Hematopoietic multipotent progenitor cell treated with erythropoietin and hydrocortisone succinate and interleukin-3 and kit ligand, for 15 days (in vitro differentiated cells): ENCODE measurements around the gene NARF.
"Not testable (repeated sequence)": the region's sequence is repeated elsewhere in the genome, so short reads cannot be mapped to it uniquely, and the experiment has no call there.

Source experiments
- DNase-seq: peaks from one replicate; pipeline ENCODE4 v3.0.0-alpha.2; 2015; ENCODE audit warnings: low spot score

The NARF gene

GRCh38 chr17:82447876-82448275, 10.7 kb upstream of the NARF start:
- DNase-seq = no peak

- DNase-seq = no peak
Measured at GRCh38 chr17:82449131-82449882, 9.2 kb upstream of the NARF start.

DNA sequence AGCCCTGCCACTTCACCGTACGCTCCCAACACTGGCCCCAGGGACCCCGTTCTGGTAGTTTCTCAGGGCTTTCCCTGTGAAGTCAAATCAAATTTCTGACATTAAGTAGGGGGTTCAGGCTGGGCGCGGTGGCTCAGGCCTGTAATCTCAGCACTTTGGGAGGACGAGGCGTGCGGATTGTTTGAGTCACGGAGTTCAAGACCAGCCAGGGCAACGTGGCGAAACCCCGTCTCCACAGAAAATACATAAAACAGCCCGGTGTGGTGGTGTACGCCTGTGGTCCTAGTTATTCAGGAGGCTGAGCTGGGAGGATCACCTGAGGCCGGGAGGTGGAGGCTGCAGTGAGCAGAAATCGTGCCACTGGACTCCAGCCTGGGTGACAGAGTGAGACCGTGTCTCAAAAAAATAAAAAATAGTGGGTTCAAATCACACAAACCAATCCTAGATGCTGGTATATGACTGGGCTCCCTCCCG, 8.6 kb upstream of the NARF start:
- DNase-seq = no peak

DNA sequence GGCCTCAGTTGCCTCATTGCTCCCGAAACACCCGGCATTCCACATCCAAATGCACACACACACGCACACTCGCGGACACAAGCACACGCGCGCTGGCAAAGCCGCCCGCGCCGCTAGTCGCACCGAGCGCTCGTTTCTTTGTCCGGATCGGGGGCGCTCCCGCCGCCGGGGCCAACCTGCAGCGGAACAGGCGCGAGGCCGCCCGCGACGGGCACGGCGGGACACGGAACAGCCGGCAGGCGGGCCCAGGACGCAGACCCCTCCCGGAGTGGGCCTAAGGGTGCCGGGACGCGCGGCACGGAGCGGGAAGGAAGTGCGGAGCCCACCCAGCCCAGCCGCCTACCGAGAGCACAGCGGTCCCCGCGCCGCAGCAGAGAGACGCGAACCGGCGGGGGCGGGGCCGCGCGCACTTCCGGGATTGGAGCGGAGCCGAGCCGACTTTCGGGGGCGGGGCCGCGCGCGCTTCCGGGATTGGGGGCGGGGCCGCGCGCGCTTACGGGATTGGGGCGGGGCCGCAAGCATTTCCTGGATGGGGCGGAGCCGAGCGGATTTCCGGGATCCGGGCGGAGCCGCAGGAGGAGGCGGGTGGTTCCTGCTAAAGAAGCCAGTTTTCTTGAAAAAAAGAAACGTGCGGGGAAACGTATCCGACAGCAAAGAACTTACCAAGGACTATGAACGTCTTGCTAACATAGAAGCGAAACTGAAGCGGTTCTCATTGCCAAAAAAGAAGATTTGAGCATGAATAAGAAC, 8.0 kb upstream of the NARF start, which contains the start of gene CYBC1:
CYBC1 (minus strand) TSS at position 396 of the 750 bp plus-strand sequence. CDS start 1,498 bp downstream, outside the sequence.
- peak; percentile 95 for DNase-seq

GRCh38 chr17:82452162-82452561, 6.4 kb upstream of the NARF start:
- no peak for DNase-seq

- not testable (repeated sequence) for DNase-seq
Measured at GRCh38 chr17:82453151-82453550, 5.4 kb upstream of the NARF start.

- DNase-seq = not testable (repeated sequence)
Measured at GRCh38 chr17:82453706-82454105, 4.8 kb upstream of the NARF start.

GRCh38 chr17:82457073-82457928, 1.2 kb upstream of the NARF start:
- no peak for DNase-seq

GRCh38 chr17:82457929-82458178, 687 bp upstream of the NARF start:
- DNase-seq = peak; percentile 94

GRCh38 chr17:82458885-82459424, 414 bp downstream of the NARF start:
- no peak for DNase-seq

DNA sequence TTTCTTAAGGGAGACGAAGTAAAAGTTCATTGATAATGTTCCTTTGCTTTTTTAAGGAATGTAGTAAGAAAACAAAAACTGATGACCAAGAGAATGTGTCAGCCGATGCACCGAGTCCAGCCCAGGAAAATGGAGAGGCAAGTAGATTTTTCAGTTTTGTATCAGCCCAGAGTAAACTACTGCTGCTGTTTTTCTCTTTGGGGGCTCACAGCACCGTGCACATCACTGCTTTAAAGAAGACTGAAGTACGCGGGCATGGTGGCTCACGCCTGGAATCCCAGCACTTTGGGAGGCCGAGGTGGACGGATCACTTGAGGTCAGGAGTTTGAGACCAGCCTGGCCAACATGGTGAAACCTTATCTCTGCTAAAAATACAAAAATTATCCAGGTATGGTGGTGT, 1.4 kb downstream of the NARF start:
- DNase-seq = not testable (repeated sequence)

DNA sequence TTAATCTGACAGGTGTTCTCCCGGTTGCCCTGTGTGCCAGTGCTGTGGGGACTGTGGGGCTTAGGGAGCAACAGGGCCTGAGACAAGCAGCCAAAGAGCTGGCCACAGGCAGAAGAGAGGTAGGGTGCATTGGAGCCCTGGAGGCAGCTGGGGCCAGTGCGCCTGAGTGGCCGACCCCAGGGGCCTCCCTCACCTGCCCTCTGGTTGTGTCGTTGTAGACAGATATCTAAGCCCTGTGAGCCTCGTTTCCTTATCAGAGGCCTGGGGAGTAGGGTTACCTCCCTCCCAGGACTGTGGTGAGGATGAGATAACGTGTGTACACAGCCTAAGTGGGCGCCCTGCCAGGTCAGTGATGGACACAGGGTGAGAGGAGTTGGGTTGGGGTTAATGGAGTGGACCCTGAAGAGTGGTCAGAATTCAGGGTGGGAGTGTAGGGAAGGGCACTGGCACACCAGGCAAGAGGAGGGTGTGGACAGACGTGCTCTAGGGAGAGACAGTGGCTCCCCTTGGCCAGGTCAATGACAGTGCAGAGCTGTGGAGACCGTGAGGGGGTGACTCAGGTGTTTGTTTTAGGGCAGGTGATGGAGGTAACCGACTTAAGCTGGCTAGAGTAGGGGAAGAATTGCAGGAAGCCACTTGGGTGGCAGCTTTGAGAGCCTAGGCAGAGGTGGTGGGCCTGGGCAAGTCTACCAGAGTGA, 3.4 kb downstream of the NARF start:
- DNase-seq = peak; percentile 93

DNA sequence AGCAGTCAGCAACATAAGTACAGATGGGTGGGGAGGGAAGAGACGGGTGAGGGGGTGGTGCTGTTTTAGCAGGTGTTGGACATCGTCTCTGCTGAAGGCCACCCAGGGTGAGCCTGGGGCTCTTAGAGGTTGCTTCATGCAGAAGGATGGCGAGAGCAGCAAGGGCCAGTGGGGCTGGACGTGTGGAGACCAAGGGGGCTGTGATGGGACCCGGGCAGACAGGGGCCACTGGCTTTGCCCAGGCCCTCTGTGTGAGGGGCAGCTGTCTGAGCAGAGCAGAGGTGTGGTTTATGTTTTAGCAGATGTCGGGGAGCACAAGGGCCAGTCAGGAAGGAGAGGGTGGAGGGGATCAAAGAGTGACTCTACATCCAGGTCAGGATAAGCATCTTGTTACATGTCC, 4.8 kb downstream of the NARF start:
- DNase-seq = peak; percentile 32

- peak; percentile 43 for DNase-seq
Measured at GRCh38 chr17:82463925-82464566, 5.5 kb downstream of the NARF start.

DNA sequence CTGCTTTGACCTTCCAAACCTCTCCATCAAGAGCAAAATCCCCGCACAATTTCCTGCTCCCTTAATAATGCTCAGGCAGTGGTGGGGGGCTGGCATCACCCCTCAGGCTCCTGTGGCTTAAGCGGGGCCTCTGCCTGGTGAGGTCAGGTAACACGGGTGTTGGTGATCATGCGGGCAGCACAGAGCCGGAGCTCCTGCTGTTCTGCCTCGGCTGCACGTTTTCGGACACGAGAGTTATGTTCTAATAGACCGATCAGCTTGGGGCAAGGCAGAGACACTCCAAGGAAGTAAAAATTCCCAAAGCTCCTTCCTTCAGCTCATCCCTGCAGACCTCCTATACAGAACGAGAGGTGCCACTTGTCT, 6.0 kb downstream of the NARF start:
- no peak for DNase-seq

DNA sequence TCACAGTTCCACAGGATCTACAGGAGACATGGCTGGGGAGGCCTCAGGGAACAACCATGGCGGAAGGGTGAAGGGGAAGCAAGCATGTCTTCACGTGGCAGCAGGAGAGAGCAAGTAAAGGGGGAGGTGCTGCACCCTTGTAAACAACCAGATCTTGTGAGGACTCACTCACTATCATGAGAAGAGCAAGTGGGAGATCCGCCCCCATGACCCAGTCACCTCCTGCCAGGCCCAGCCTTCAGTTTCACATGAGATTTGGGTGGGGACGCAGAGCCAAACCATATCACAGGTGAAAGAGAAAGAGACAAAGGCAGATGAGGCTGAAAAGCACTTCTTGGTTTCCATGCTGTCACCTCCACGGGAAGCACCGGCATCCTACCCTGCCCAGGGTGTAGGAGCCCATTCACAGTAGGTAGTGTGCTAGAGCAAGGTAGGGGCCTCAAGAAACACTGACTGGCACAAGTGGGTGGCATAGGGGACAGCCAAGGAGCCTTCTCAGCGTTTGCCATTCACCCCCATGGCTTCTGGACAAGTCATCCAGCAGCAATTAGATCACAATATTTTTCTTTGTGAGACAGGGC, 6.6 kb downstream of the NARF start:
- peak; percentile 72 for DNase-seq

GRCh38 chr17:82468692-82469091, 10.2 kb downstream of the NARF start:
- DNase-seq = no peak

DNA sequence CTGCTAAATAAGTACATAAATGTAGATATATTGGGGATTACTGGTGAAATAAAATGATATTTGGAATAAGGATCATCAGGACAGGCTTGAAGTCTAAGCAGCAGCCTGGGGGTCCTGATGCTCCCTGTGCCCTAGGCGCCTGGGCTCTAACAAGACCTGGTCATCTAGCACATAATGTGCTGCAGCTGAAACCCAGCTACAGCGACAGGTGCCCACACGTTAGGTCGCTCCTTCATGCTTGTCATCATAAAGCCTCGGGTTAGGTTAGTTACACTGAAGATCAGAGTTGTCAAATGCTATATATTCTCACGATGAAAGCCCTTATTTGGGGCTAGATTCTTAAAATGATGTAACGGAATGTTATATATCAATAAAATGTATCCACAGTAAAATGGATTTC, 11.5 kb downstream of the NARF start:
- DNase-seq = no peak

DNA sequence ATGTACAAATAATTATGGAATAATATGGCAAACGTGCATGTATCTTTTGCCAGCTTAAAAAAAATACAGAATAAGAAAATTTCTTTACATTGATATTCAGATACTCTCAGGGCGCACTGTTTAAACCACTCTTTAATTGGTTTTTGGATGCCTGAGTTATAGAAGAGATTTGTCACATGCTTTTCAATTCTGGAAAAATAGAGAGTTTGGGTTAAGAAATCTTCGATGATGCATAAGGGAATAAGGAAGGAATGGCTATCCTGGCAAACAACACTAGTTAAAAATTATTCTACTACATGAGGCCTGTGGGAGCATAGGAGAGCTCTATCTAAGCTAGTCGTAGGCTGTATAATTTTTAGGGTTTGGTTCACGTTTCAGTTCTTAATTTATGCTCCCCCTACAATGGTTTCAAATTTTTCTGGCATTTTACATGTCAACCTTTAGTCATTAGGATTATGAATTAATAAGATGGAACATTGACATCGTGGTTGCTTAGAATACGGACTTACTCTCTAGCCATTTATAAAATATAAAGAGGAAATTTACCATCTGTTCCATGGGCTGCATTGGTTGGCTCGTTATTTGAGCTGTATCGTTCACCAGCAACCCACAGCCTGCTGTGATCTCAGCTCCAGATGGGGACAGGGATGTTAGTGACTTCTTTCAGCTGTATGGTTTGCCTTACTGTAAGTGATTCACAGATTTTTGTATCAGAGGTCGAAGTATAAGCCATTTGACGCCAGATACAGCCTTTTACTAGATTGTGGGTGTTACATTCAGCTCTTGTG, 15.9 kb downstream of the NARF start:
- DNase-seq = no peak

- DNase-seq = no peak
Measured at GRCh38 chr17:82475458-82475857, 16.9 kb downstream of the NARF start.
